ENCODE data around the gene TRPV6. TPM values are rescaled to one million over a fixed set of nuclear protein-coding genes. Genes with fewer than 3 reads are reported as not detected.

TRPV6 gene
- total and polyA plus RNA-seq, 8 donors, result 1.1 to 8.5 (median 6.5) TPM

- TF ChIP-seq CTCF (IDR thresholded peaks at IDR 0.05), result no peak
- H3K4me1 ChIP-seq, result peaks cover 0 to 9% of the 10 kb centered on the region in 2 donors
- no peaks in the 10 kb centered on the region for H3K36me3 ChIP-seq
- no peaks in the 10 kb centered on the region for H3K9me3 ChIP-seq
- DNase-seq (no peak), ATAC-seq (no peak)
- H3K27ac ChIP-seq, result no peak overlapping the region
- no peak overlapping the region for H3K4me3 ChIP-seq
- H3K27me3 ChIP-seq, result no peaks in the 10 kb centered on the region
- intact Hi-C loops (cut with DNase I), result no loop called here
Measured at GRCh38 chr7:142923391-142923790, 37.8 kb upstream of the TRPV6 start.

DNA sequence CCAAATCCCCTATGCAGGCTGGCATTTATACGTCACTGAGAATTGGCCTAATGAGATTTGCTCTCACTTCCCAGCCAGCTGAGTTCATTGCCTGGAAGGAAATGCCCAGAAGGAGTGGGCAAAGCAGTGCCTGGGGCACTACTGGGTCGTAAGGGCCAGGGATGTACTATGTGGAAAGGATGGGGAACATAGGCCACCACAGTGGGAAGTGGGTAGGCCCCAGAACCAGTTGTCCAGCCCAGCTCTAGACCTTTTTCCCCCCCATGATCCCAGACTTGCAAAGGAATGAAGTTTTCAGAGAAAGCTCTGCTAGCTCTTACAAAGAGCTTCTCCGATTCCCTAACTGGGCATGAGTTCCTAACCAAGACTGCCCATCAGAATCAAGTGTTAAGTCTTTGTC, 34.1 kb upstream of the TRPV6 start:
- Histone ChIP-seq H3K36me3 (no peaks in the 10 kb centered on the region), H3K27me3 (no peaks in the 10 kb centered on the region), H3K27ac (no peak overlapping the region), H3K4me1 (no peaks in the 10 kb centered on the region), H3K4me3 (no peak overlapping the region), H3K9me3 (no peaks in the 10 kb centered on the region)
- no peak for TF ChIP-seq CTCF (IDR thresholded peaks at IDR 0.05)
- ATAC-seq (no peak), DNase-seq (no peak)
- intact Hi-C loops (cut with DNase I), result no loop called here

DNA sequence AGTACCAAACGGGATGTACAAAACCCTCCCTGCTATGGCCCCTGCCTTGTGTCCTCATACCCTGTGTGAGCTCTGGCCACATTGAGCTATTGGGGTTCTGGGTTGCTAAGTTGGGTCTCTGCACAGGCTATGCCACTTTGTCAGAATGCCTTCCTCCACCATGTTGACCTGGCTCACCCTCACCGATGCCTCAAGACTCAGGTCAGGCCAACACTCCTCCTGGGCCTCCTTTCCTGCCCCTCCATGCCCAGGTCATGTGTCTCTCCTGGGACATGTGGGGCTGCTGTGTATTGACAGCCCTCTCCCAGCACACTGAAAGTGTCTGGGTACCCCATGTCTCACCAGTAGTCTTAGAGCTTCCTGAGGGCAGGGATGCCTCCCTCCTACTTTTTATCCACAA, 33.4 kb upstream of the TRPV6 start:
- no peak overlapping the region for H3K4me3 ChIP-seq
- ATAC-seq, result no peak
- no peak for DNase-seq
- H3K9me3 ChIP-seq, result no peaks in the 10 kb centered on the region
- intact Hi-C loops (cut with DNase I), result no loop called here
- no peaks in the 10 kb centered on the region for H3K36me3 ChIP-seq
- no peaks in the 10 kb centered on the region for H3K4me1 ChIP-seq
- no peaks in the 10 kb centered on the region for H3K27me3 ChIP-seq
- TF ChIP-seq CTCF (IDR thresholded peaks at IDR 0.05), result no peak
- H3K27ac ChIP-seq, result no peak overlapping the region

DNA sequence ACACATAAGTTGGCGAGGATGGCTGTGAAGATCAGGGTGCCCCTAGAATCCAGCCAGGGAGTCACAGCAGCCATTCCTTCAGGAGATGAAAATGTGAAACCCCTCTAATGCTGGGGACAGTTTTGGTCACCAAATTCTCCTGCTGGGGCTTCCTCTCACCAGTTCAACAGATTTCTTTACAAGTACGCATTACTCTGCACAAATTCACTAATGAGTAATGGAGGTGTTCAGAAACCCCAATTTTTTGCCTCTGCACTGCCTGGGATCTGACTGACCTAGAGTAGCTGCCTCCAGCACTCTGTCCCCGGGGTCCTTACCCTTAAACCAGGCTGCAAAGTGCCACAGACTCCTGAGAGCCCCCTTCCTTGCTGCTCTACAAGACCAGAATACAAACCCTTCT, 31.9 kb upstream of the TRPV6 start:
- DNase-seq (no peak), ATAC-seq (no peak)
- no peaks in the 10 kb centered on the region for H3K36me3 ChIP-seq
- no peak overlapping the region for H3K27ac ChIP-seq
- TF ChIP-seq CTCF (IDR thresholded peaks at IDR 0.05), result no peak
- no peaks in the 10 kb centered on the region for H3K9me3 ChIP-seq
- no peaks in the 10 kb centered on the region for H3K4me1 ChIP-seq
- intact Hi-C loops (cut with DNase I), result no loop called here
- H3K4me3 ChIP-seq, result no peak overlapping the region
- H3K27me3 ChIP-seq, result no peaks in the 10 kb centered on the region

- ATAC-seq (no peak), DNase-seq (no peak)
- no peak overlapping the region for H3K27ac ChIP-seq
- no peaks in the 10 kb centered on the region for H3K27me3 ChIP-seq
- H3K9me3 ChIP-seq, result no peaks in the 10 kb centered on the region
- intact Hi-C loops (cut with DNase I), result no loop called here
- no peaks in the 10 kb centered on the region for H3K4me1 ChIP-seq
- no peak for TF ChIP-seq CTCF (IDR thresholded peaks at IDR 0.05)
- H3K4me3 ChIP-seq, result no peak overlapping the region
- H3K36me3 ChIP-seq, result no peaks in the 10 kb centered on the region
Measured at GRCh38 chr7:142916508-142916907, 31.0 kb upstream of the TRPV6 start.

All from left lung (tissue), 10 donors.